ENCODE data around the gene MYO1B. TPM values are rescaled to one million over a fixed set of nuclear protein-coding genes. Genes with fewer than 3 reads are reported as not detected.
A peak's percentile ranks its signal among the peaks of the same experiment; 100 is the strongest.

MYO1B gene
- total and polyA plus RNA-seq, 2 of the 8 experiments (the other 6 are each of a cell fraction or from before 2014, with no cell fraction given) = 15.5 to 61.2 TPM

DNA sequence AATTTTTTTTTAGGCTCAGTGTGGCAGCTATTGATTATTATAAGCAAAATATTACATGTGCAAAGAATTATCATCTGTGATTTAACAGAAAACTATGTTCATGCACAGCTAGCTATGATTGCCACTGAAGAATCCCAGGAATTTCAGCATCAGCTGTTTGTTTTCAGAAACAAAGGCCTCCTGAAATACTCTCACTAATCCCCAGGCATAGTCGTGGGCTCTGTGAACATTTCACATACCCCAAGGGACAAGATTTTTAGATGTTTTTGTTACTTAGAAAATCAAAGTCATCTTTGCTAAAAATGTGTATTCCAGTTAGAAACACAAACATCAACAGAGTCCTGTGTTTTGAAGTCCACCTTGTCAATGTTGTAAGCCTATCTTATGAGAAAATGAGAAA lies 156.1 kb downstream of the MYO1B start:
- no peaks in the 10 kb centered on the region for H3K27me3 ChIP-seq (replicated peaks in 1 of 4; ENCODE audit: control insufficient read depth in 3 of 4, extremely low read depth in 1 of 4, insufficient read depth in 3 of 4, low read length in 3 of 4)
- peaks cover 0 to 3% of the 10 kb centered on the region in 2 experiments; a peak in 2 of 4 replicates for H3K9me3 ChIP-seq (ENCODE audit: insufficient read depth in 2 of 2, low read depth in 1 of 2, low read length in 1 of 2)
- TF ChIP-seq TEAD4 (IDR thresholded peaks at IDR 0.05; ENCODE audit: low read depth, low read length) (peak; percentile 90), SIRT6 (IDR thresholded peaks at IDR 0.05; ENCODE audit: low read length) (no peak)
- no peak overlapping the region for H3K9ac ChIP-seq (replicated peaks in 1 of 4; ENCODE audit: extremely low read depth in 1 of 4, low read depth in 3 of 4, low read length in 3 of 4)
- no peak overlapping the region for H2BK5ac ChIP-seq (ENCODE audit: low read depth, low read length)
- no peak overlapping the region for H3K27ac ChIP-seq (ENCODE audit: low read depth, low read length)
- H2AK5ac ChIP-seq (ENCODE audit: low read depth, low read length) = no peak overlapping the region
- no peak overlapping the region for H3K23ac ChIP-seq (ENCODE audit: insufficient read length)
- no peak overlapping the region for H3K18ac ChIP-seq (ENCODE audit: extremely low read depth, low read length)
- no peaks in the 10 kb centered on the region for H3K79me1 ChIP-seq (ENCODE audit: low read depth, low read length)
- no peak overlapping the region for H3K4me2 ChIP-seq (ENCODE audit: insufficient read depth in 1 of 2, low read depth in 2 of 2, low read length in 2 of 2)
- H3K79me2 ChIP-seq (ENCODE audit: control insufficient read depth in 1 of 2, insufficient read depth in 2 of 2, low read length in 2 of 2) = no peaks in the 10 kb centered on the region
- no peaks in the 10 kb centered on the region for H3K23me2 ChIP-seq (ENCODE audit: low read depth, low read length)
- H3K4me1 ChIP-seq (replicated peaks in 1 of 4; ENCODE audit: control insufficient read depth in 3 of 4, insufficient read depth in 4 of 4, low read length in 3 of 4) = 0 out of 7 replicates have a peak, but pooled peaks cover 0 to 3% (median 0%) of the 10 kb centered on the region in 4 experiments
- CTCF ChIA-PET (ENCODE audit: partially characterized antibody) = interaction anchor here (0.6 to 0.9 kb wide), 3 partner anchors 19 to 236 kb away, joined by 3 read pairs; no protein-coding TSS in a partner anchor
- H4K91ac ChIP-seq (replicated peaks; ENCODE audit: insufficient read length, low read length) = no peak overlapping the region
- no peak overlapping the region for H2BK15ac ChIP-seq (ENCODE audit: low read length)
- H3K4ac ChIP-seq (replicated peaks; ENCODE audit: insufficient read length, low read depth, low read length) = no peak overlapping the region
- DNase-seq (ENCODE audit: low read depth in 1 of 2, low spot score in 2 of 2) (no peak), FAIRE-seq (no peak)
- no peak overlapping the region for H4K8ac ChIP-seq (ENCODE audit: extremely low read depth, insufficient read depth, low read length)
- WGBS, 2 experiments (ENCODE audit: extremely low coverage in 1 of 2, insufficient coverage in 1 of 2, insufficient read length in 1 of 2, insufficient replicate concordance in 2 of 2, low coverage in 1 of 2, low lambda C conversion rate in 2 of 2, missing lambda C conversion rate in 1 of 2) = 72% methylated on average over 1 of the region's 1 CpG; no CpG with 5 or more reads in 1 of the 2 experiments
- no peak overlapping the region for H2BK20ac ChIP-seq (ENCODE audit: low read length)
- H2BK12ac ChIP-seq (ENCODE audit: low read depth, low read length) = no peak overlapping the region
- H4K5ac ChIP-seq (ENCODE audit: insufficient read length, low read depth, low read length) = no peak overlapping the region
- no peak overlapping the region for H2BK120ac ChIP-seq (replicated peaks; ENCODE audit: low read depth, low read length)
- POLR2A ChIA-PET (ENCODE audit: partially characterized antibody) = no interaction called here
- H3K56ac ChIP-seq (replicated peaks; ENCODE audit: insufficient read length, low read depth, low read length) = no peak overlapping the region
- H3K14ac ChIP-seq (ENCODE audit: insufficient read length) = no peak overlapping the region
- peaks cover 2 to 29% (median 16%) of the 10 kb centered on the region in 4 experiments; a peak in 7 of 8 replicates for H3K36me3 ChIP-seq (ENCODE audit: control insufficient read depth in 2 of 4, insufficient read depth in 4 of 4, low read length in 3 of 4)
- no peaks in the 10 kb centered on the region for H4K20me1 ChIP-seq (replicated peaks in 1 of 2; ENCODE audit: control insufficient read depth in 1 of 2, insufficient read depth in 2 of 2, low read length in 2 of 2)
- H3K4me3 ChIP-seq (ENCODE audit: extremely low read depth in 1 of 4, insufficient read depth in 2 of 4, low read depth in 3 of 4, low read length in 4 of 4) = no peak overlapping the region
- no peak overlapping the region for H2AFZ ChIP-seq (ENCODE audit: low read length)

All from H1 (cell line).